Heart left ventricle (tissue), 13 donors: Measurements from ENCODE around the gene MYBPHL.

Experiments used
- POLR2A ChIP-seq, 2 donors: fragments of 450-650 bp; IDR thresholded peaks; one replicate each; pipeline ENCODE4 v1.6.1; 2017; ENCODE audit warnings: antibody characterized with exemption in 2 of 2, mild to moderate bottlenecking in 2 of 2, moderate library complexity in 2 of 2
- TF ChIP-seq, protein P1 (sequence below), 12 donors: fragments of 200-600 bp; sonication (generic) in 4 of 12; IDR thresholded peaks; one replicate each; pipeline versions ENCODE4 v1.5.0 to v1.8.0; 2018 to 2022; ENCODE audit warnings: antibody characterized with exemption in 12 of 12, mild to moderate bottlenecking in 5 of 12
- donor health status: ischemic (EF 13 %, LVEDD 7.1; RV severe dilation, severe dysfunction).
- donor health status: DM: no; HTN: yes; CAD: no.
- donor health status: DM: no; HTN: no; CAD: no.
- donor health status: ischemic (EF 25% LVEDD 6.9; RV normal size, moderate dysfunction).
- donor health status: ischemic (EF 25% LVEDD 5.7; RV mildly dilated, moderate dysfunction).
- donor health status: ischemic (EF 35%, LVEDD 5.7; RV mildly dilated, moderate dysfunction).
- donor health status: nonischemic (EF 11% LVEDD 7.7; RV severe dilation, severe dysfunction).
- donor health status: DM: yes; HTN: yes; CAD: no.
- donor health status: PGD.
- donor health status: ischemic (EF 29% LVEDD 5.4; RV normal size, mild dysfunction).
- donor health status: nonischemic (EF 23%, LVEDD 6.1; RV moderate dilation, normal function).

DNA sequence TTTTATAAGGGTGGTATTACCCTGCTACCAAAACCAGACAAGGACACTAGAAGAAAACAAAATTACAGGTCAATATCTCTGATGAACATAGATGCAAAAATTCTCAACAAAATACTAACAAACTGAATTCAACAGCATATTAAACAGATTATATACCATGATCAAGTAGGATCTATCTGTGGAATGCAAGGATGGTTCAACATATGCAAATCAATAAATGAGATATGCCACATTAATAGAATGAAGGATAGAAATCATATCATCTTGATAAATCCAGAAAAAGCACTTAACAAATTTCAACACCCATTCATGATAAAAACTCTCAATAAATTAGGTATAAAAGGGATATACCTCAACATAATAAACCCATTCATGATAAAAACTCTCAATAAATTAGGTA, 24.3 kb upstream of the MYBPHL start:
- TF ChIP-seq, protein P1, sequence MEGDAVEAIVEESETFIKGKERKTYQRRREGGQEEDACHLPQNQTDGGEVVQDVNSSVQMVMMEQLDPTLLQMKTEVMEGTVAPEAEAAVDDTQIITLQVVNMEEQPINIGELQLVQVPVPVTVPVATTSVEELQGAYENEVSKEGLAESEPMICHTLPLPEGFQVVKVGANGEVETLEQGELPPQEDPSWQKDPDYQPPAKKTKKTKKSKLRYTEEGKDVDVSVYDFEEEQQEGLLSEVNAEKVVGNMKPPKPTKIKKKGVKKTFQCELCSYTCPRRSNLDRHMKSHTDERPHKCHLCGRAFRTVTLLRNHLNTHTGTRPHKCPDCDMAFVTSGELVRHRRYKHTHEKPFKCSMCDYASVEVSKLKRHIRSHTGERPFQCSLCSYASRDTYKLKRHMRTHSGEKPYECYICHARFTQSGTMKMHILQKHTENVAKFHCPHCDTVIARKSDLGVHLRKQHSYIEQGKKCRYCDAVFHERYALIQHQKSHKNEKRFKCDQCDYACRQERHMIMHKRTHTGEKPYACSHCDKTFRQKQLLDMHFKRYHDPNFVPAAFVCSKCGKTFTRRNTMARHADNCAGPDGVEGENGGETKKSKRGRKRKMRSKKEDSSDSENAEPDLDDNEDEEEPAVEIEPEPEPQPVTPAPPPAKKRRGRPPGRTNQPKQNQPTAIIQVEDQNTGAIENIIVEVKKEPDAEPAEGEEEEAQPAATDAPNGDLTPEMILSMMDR (IDR thresholded peaks at IDR 0.05): no peak
- no peak for TF ChIP-seq POLR2A (IDR thresholded peaks at IDR 0.05)
